ENCODE results near the gene ADARB1. TPM values are rescaled to one million over a fixed set of nuclear protein-coding genes. Genes with fewer than 3 reads are reported as not detected.

The ADARB1 gene
- total and polyA plus RNA-seq, 2 of the 4 experiments (the other 2 are of a cell fraction): 39.8 to 47.3 TPM

- DNase-seq: no peak
- peak overlapping the region; percentile 74 for H2AK9ac ChIP-seq (replicated peaks; ENCODE audit: low read depth, low read length, poor library complexity)
- H3K9ac ChIP-seq (ENCODE audit: low read depth, low read length): peak overlapping the region; percentile 100
- TF ChIP-seq POLR2A (IDR thresholded peaks at IDR 0.05; ENCODE audit: low read depth, low read length) (peak; percentile 73), MXI1 (IDR thresholded peaks at IDR 0.05; ENCODE audit: borderline replicate concordance, low read depth, low read length) (no peak), FOS (IDR thresholded peaks at IDR 0.05; ENCODE audit: low read depth, low read length) (no peak)
- peaks cover 42% of the 10 kb centered on the region for H4K20me1 ChIP-seq (ENCODE audit: insufficient read depth, low read length)
- peak overlapping the region; percentile 99 for H2BK5ac ChIP-seq (ENCODE audit: low read depth, low read length, poor library complexity, severe bottlenecking)
- peak overlapping the region; percentile 84 for H2AFZ ChIP-seq (replicated peaks; ENCODE audit: low read length, poor library complexity)
- peak overlapping the region; percentile 79 for H3K4me2 ChIP-seq (ENCODE audit: low read depth, low read length)
- peak overlapping the region; percentile 46 for H3K23ac ChIP-seq (ENCODE audit: low read depth, low read length)
- no peaks in the 10 kb centered on the region for H3K9me3 ChIP-seq (ENCODE audit: control insufficient read depth, insufficient read depth, low read length)
- H3K36me3 ChIP-seq (ENCODE audit: control insufficient read depth, insufficient read depth, low read length): peaks cover 10% of the 10 kb centered on the region
- H3K18ac ChIP-seq (ENCODE audit: low read depth, low read length): peak overlapping the region; percentile 96
- peak overlapping the region; percentile 3; the same call in 1 of the 2 replicates for H2BK120ac ChIP-seq (ENCODE audit: low read depth, low read length)
- H3K9me1 ChIP-seq (ENCODE audit: insufficient read depth, low read length): peaks cover 20% of the 10 kb centered on the region
- peak overlapping the region; percentile 90; the same call in 1 of the 2 replicates for H4K91ac ChIP-seq (ENCODE audit: insufficient read depth, low read depth, low read length)
- peak overlapping the region; percentile 37 for H3K4ac ChIP-seq (ENCODE audit: low read depth, low read length)
- peak overlapping the region; percentile 74 for H2AK5ac ChIP-seq (ENCODE audit: low read depth, low read length)
- peak overlapping the region; percentile 31; the same call in 1 of the 3 replicates for H2BK15ac ChIP-seq (ENCODE audit: low read depth, low read length)
- peak overlapping the region; percentile 82 for H3K56ac ChIP-seq (ENCODE audit: extremely low read depth, insufficient read depth, low read length)
- WGBS, 2 experiments (ENCODE audit: extremely low coverage in 2 of 2, insufficient read length in 1 of 2): 1% methylated on average over 42 of the region's 98 CpGs; no CpG with 5 or more reads in 1 of the 2 experiments
- no peaks in the 10 kb centered on the region for H3K27me3 ChIP-seq (ENCODE audit: control insufficient read depth, insufficient read depth, low read length)
- peak overlapping the region; percentile 98 for H3K27ac ChIP-seq (ENCODE audit: insufficient read depth, low read length)
- BruUV-seq (replicated peaks): no TSS peak
- peak; percentile 6 for ATAC-seq (ENCODE audit: low read depth)
- peak overlapping the region; percentile 48 to 90 for H4K8ac ChIP-seq (ENCODE audit: low read depth in 2 of 2, low read length in 2 of 2)
- peak overlapping the region; percentile 92 for H4K5ac ChIP-seq (ENCODE audit: low read depth, low read length)
- in situ Hi-C loops (cut with MboI; ENCODE audit: low sequenced_read_pairs): no loop called here
- CTCF ChIA-PET: interaction anchor here (1.1 kb wide), 1 partner anchor 27 kb away, joined by 4 read pairs; no protein-coding TSS in a partner anchor
- dilution Hi-C loops (cut with HindIII; ENCODE audit: low sequenced_read_pairs, unreplicated experiment): no loop called here
- POLR2A ChIA-PET (ENCODE audit: unreplicated experiment): no interaction called here
- H3K14ac ChIP-seq (replicated peaks; ENCODE audit: low read depth, low read length): peak overlapping the region; percentile 51
- intact Hi-C loops (cut with micrococcal nuclease): loop anchor here (2.0 kb wide), 1 partner anchor 84 kb away; no protein-coding TSS in a partner anchor
- peak overlapping the region; percentile 100 for H3K4me3 ChIP-seq (ENCODE audit: insufficient read depth, low read depth, low read length)
- H3K79me1 ChIP-seq (ENCODE audit: low read depth in 1 of 2, low read length in 2 of 2): peaks cover 0 to 63% of the 10 kb centered on the region in 2 experiments; a peak in 3 of 4 replicates
- no peak overlapping the region for H2BK20ac ChIP-seq (ENCODE audit: low read depth, low read length)
- H3K4me1 ChIP-seq (ENCODE audit: control insufficient read depth, insufficient read depth, low read length): peaks cover 17% of the 10 kb centered on the region
Measured at GRCh38 chr21:45074818-45075595, 627 bp downstream of the ADARB1 start.

All from IMR-90 (cell line).